ENCODE data around the gene SLC22A14. TPM values are rescaled to one million over a fixed set of nuclear protein-coding genes. Genes with fewer than 3 reads are reported as not detected.

SLC22A14 gene
- total RNA-seq, 3 donors from 2014 or later (not counting 1 experiment from before 2014, with no cell fraction given), result 0.20 TPM; not detected in 2

GRCh38 chr3:38271553-38271952 lies 10.5 kb upstream of the SLC22A14 start:
- WGBS (ENCODE audit: insufficient coverage), result 95% methylated on average over 5 of the region's 5 CpGs
- H3K4me1 Mint-ChIP-seq, result peaks cover 9 to 18% of the 10 kb centered on the region in 2 donors
- no peak for ATAC-seq
- Histone ChIP-seq H3K36me3 (ENCODE audit: control insufficient read depth, insufficient read depth, low read length) (no peaks in the 10 kb centered on the region), H3K4me1 (ENCODE audit: control insufficient read depth, insufficient read depth, low read length) (peaks cover 12% of the 10 kb centered on the region), H3K4me3 (ENCODE audit: low read length) (no peak overlapping the region), H3K27me3 (ENCODE audit: control insufficient read depth, insufficient read depth, low read length) (no peaks in the 10 kb centered on the region), H3K9me3 (ENCODE audit: control insufficient read depth, insufficient read depth, low read length) (no peaks in the 10 kb centered on the region), H3K27ac (ENCODE audit: low read length) (no peak overlapping the region)
- intact Hi-C loops (cut with micrococcal nuclease), result no loop called here
- no peaks in the 10 kb centered on the region for H3K9me3 Mint-ChIP-seq
- no peak overlapping the region for H3K27ac Mint-ChIP-seq
- no peak for DNase-seq
- H3K27me3 Mint-ChIP-seq (ENCODE audit: low read depth in 2 of 2), result peaks cover 0 to 3% of the 10 kb centered on the region in 2 donors
- no peaks in the 10 kb centered on the region for H3K36me3 Mint-ChIP-seq
- no peak for TF ChIP-seq CTCF (IDR thresholded peaks at IDR 0.05)
- no peak overlapping the region for H3K4me3 Mint-ChIP-seq

GRCh38 chr3:38274864-38275649 lies 7.0 kb upstream of the SLC22A14 start:
- intact Hi-C loops (cut with micrococcal nuclease), result no loop called here
- Mint-ChIP-seq H3K27me3 (ENCODE audit: low read depth in 2 of 2) (no peaks in the 10 kb centered on the region), H3K9me3 (no peaks in the 10 kb centered on the region), H3K4me1 (no peaks in the 10 kb centered on the region), H3K36me3 (no peaks in the 10 kb centered on the region), H3K27ac (no peak overlapping the region), H3K4me3 (no peak overlapping the region)
- DNase-seq (no peak), ATAC-seq (no peak)
- no peak overlapping the region for H3K4me3 ChIP-seq (ENCODE audit: low read length)
- H3K4me1 ChIP-seq (ENCODE audit: control insufficient read depth, insufficient read depth, low read length), result no peaks in the 10 kb centered on the region
- H3K27me3 ChIP-seq (ENCODE audit: control insufficient read depth, insufficient read depth, low read length), result no peaks in the 10 kb centered on the region
- H3K36me3 ChIP-seq (ENCODE audit: control insufficient read depth, insufficient read depth, low read length), result no peaks in the 10 kb centered on the region
- WGBS (ENCODE audit: insufficient coverage), result 94% methylated on average over 21 of the region's 21 CpGs
- H3K27ac ChIP-seq (ENCODE audit: low read length), result no peak overlapping the region
- no peak for TF ChIP-seq CTCF (IDR thresholded peaks at IDR 0.05)
- no peaks in the 10 kb centered on the region for H3K9me3 ChIP-seq (ENCODE audit: control insufficient read depth, insufficient read depth, low read length)

- 92% methylated on average over 8 of the region's 8 CpGs for WGBS (ENCODE audit: insufficient coverage)
- H3K9me3 ChIP-seq (ENCODE audit: control insufficient read depth, insufficient read depth, low read length), result no peaks in the 10 kb centered on the region
- H3K27ac ChIP-seq (ENCODE audit: low read length), result no peak overlapping the region
- no peaks in the 10 kb centered on the region for H3K27me3 ChIP-seq (ENCODE audit: control insufficient read depth, insufficient read depth, low read length)
- Mint-ChIP-seq H3K27me3 (ENCODE audit: low read depth in 2 of 2) (no peaks in the 10 kb centered on the region), H3K27ac (no peak overlapping the region), H3K9me3 (no peaks in the 10 kb centered on the region), H3K4me1 (no peaks in the 10 kb centered on the region), H3K36me3 (no peaks in the 10 kb centered on the region), H3K4me3 (no peak overlapping the region)
- intact Hi-C loops (cut with micrococcal nuclease), result no loop called here
- H3K4me1 ChIP-seq (ENCODE audit: control insufficient read depth, insufficient read depth, low read length), result no peaks in the 10 kb centered on the region
- H3K4me3 ChIP-seq (ENCODE audit: low read length), result no peak overlapping the region
- H3K36me3 ChIP-seq (ENCODE audit: control insufficient read depth, insufficient read depth, low read length), result no peaks in the 10 kb centered on the region
- no peak for TF ChIP-seq CTCF (IDR thresholded peaks at IDR 0.05)
- ATAC-seq (no peak), DNase-seq (no peak)
Observed at GRCh38 chr3:38275658-38276057, 6.4 kb upstream of the SLC22A14 start.

All from natural killer cell (primary cell).